Endometrial microvascular endothelial cells (primary cell): ENCODE measurements around the gene DENND1A. TPM values are rescaled to one million over a fixed set of nuclear protein-coding genes. Genes with fewer than 3 reads are reported as not detected.

ENCODE experiments used
- in situ Hi-C: cut with HindIII; loops from 2 replicates; pipeline ENCODE4 v1.10.0; 2017; ENCODE audit warnings: low sequenced_read_pairs, low pct_unique_long_range_greater_than_20kb; ENCODE audit errors: inconsistent ontology term
- total RNA-seq: library from RNA; depleted of rRNA; stranded (reverse); fragments of >200 nt; gene quantifications from one replicate; pipeline ENCODE4 v1.2.3, GENCODE V29; 2015; ENCODE audit errors: inconsistent ontology term

Gene DENND1A
- total RNA-seq, 1 donor from 2014 or later, result 13.6 TPM

DNA sequence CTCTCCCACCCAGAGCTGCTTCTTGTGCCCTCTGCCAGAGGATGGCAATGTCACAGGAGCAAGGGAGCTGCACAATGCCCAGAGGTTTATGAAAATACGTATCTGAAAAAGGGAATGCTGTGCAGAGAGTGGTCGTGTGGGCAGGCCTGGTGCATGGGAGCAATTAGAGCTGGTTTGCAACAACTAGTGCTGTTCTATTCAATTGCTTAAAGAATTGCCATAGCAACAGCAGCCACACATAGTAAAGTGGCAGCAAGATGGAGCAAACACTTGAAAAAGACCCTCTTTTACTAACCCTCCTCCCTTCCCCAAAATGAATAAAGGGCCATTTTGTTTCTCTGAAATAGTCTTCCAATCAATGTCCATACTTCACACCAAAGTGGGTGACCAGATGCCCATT lies 407.7 kb downstream of the DENND1A start:
- in situ Hi-C loops, result no loop called here

DNA sequence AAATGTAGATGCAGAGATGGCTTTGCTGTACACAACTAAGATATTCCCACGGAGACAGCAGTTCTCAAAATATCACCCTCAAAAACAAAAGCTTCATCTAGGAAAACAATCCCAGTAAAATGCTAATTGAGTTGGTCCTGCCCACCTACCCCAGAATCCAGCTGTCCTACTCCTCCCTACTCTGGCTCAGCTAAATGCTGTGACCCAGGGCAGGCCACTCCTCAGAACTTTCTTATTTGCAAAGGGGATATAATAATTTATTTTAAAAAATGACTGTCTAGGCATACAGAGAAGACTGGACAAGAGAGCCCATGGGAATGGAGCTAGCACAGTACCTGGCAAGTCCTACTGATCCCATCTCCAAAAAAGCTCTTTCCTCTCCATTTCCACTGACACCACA lies 411.6 kb downstream of the DENND1A start:
- in situ Hi-C loops, result no loop called here

DNA sequence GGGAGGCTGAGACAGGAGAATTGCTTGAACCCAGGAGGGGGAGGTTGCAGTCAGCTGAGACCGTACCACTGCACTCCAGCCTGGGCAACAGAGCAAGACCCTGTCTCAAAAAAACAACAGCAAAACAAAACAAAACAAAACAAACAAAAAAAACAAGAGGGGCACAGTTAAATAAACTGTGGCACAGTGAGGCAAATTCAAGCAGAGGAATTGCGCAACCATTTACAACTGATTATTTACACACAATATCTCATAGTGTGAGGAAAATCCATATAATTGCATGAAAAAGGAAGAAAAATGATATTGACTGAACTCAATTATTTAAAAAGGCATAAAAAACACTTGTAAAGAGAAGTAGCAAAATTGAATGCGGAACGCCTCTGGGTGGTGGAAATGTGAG lies 412.4 kb downstream of the DENND1A start:
- in situ Hi-C loops, result no loop called here

DNA sequence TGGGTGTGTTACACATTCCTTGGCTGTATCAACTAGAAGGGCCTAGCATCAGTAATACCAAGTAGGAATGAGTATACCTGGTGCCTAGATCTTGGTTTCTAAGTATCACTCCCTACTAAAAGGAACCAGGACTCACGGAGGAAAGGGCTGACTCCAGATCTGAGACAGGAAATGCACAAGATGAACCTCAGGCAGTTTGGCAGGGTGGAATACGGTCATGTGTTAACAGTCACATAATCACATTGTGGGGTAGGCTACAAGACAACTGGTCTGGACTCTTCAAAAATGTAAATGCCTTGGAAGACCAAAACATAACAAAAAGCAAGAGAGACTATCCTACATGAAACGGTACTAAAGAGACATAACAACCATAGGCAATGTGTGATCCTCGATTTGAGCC lies 415.2 kb downstream of the DENND1A start:
- in situ Hi-C loops, result no loop called here

DNA sequence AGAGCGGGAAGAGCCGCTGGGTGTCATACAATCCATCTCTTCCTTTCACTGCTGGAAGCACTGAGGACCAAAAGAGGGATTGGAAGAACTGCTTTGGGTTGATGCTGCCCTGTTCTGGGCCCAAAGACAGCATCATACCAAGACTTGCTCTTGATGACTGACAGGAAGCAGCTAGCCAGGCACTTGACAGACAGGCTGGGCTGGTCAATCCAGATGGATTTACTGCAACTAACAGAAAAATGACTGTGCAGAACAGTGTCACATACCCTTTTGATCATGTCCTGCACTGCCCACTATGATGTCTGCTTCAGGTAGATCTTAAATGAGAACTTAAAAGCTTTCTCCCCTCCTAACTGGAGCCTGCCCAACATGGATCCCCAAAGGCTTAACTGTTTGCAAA lies 416.4 kb downstream of the DENND1A start:
- in situ Hi-C loops, result no loop called here

DNA sequence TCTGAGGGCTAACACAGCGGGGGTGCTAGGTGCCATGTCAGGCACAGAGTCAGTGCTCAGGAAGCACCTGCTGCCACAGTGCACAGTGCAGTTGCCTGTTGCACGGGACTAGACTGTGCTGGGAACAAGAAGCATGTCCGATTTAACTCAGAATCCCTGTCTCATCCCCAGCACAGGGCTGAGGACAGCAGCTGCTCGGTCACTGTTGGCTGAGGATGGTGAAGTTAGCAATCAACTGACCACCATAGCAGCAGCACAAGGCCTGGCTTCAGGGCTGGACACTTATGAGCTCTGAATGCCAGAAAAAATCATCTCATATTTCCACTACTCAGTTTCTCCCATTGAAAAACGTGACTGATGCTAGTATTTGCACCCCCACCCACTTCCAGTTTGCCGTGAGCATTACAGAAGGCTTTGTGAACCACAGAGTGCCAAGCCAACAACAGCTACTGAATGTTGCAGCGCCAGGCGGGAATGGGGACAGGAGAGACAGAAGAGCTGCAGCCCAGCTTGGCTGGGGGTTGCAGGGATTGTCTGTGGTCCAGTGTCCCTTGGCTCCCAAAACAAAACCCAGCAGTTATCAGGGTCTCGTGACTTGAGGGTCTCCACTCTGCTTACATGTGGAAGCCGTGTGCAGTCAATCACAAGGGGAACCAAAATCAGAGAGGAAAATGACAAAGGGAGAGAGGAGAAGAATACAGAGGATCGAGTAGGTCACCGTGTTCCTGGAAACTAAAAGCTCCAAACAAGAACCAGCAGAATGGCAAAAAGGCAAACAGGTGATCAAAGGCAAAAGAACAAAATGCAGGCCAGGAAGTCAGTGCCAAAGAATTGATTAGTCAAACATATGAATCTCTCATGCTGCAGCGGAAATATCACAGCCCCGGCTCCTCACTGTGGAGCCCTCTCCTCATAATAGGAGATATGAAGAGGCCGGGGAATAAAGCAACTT lies 418.3 kb downstream of the DENND1A start:
- in situ Hi-C loops, result no loop called here

DNA sequence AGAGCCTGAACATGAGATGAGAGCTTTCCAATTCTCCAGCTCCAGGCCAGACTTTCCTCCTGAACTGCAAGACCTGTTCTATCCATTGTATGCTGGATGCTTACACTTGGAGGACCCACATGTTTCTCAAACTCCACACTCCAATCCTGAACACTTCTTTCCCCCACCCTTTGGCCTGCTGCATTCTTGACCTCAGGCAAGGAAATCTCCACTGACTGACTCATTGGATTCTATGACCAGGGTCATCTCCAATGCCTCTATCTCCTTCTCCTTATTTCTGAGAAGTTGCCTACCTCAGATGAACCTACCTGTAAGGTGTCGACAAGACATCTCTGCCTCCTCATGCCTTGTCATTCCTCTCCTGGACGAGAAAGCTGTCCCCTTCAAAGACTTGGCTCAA lies 420.3 kb downstream of the DENND1A start:
- in situ Hi-C loops, result no loop called here

DNA sequence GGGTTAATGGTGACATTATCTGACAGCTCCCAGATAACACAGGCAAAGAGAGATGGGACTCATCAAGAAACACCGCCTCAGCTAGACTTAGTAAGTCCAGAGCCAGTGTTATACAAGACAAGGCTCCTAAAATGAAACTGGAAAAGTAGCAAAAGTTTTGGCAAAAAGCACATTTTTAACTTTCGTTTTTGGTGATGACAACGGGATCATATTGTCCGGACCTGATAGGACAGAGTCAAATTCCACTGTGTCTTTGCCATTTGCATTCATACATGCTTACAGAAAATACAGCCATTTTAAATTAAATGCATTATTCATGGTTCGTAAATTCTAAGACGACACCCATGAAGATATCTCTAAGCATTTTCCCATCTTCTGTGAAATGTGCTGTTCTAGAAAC lies 421.9 kb downstream of the DENND1A start:
- in situ Hi-C loops, result no loop called here

DNA sequence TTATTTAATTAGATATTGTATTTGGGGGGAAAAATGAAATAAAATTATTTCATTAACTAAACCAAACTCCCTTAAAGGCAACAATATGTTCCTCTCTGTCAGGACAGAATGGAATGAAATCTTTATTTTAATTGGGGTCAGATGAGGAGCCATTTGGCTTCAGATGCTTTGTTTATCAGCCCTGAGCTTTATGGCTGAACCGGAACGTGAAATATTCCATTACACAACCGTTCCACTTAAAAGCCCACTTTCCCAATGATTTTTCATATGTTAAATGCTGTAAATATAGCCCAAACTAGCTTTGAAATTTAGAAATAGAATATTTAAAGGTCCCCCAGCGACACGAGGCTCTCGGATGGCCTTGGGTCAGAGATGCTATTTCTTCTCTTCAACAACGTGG lies 424.4 kb downstream of the DENND1A start:
- in situ Hi-C loops, result no loop called here

DNA sequence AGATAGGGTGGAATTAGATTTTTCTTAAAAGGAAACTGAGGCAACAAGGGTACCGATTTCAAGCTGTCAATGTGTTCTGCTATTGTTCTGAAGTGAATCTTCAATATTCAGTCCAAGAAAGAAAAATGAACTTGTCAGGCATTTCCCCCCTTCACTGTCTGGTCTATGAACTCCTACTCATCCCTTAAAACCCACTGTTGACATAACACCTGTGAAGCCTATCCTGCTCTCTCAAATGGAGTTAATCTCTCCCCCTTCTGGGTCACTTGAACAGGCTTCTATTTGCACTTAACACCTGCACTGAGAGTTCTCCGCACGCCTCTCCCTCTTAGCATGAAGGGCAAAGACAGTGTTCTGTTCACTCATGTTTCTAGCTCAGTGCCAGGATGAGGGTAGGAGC lies 429.6 kb downstream of the DENND1A start:
- in situ Hi-C loops, result no loop called here

DNA sequence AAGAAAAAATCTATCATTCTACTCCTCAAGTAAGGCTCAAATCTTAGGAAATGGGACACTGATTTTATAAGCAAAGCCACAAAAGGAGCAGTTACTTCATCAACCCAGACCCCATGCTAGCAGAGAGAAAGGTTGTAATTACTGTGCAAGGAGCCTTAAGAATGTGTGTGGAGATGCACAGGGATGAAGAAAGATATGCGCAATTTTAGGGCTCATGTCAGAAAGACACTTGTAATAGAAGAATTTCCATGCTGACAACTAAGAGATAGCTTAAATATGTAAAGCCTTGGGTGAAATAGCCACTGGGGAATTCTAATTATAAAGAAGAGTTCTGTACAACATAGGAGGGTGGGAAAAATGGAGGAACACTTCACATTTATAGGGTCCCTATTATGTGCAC lies 432.1 kb downstream of the DENND1A start:
- in situ Hi-C loops, result no loop called here

DNA sequence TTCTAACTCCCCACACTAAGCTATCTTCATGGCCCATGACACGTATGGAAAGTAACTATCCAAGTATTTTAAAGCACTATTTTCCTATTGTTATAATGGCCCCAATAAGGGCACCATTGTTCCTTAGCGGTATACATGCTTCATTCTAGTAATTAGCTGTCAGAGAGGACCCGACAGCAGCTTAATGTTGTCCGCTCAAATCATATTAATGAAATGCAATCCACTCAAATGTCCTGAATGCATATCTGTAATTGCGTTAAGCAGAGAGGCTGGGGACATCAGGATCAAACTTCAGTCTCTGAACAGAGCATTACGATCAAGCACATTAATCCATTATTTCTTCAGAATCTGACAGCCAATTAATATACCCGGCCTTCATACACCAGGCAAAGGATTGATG lies 434.2 kb downstream of the DENND1A start:
- in situ Hi-C loops, result no loop called here

DNA sequence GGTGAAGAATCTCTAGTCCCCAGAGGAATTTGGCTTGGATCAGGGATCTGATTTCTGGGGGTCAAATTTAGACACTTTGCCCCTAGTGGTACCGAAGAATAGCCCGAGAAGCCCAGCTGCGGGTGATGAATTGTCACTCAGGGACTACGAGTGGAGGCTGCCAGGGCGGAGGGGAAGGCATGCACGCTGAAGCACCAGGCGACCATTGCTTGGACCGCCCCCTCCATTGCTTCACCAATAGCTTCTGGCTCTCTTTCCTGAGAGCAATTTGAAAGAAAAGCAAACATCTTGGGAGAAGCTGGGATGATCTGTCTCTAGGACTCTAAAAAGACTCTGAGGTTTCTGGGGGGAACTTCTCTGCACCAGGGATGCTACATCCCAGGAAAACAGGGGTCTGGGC lies 436.3 kb downstream of the DENND1A start:
- in situ Hi-C loops, result no loop called here

DNA sequence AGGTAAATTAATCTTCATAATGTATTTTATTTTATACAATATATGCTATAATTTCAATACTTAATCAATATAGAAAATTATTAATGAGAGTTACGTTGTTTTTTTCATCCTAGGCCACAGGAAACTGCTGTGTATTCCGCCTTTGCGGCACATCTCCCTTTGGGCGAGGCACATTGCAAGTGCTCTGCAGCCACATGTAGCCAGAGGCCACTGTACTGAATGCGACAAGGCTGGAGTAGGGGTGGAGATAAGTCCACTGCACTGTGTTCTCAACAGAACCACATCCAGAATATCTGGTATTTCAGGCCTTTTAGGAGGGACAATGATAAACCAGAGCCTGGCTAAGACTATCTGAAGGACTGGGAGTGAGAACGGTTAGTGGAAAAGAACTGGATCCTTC lies 439.2 kb downstream of the DENND1A start:
- in situ Hi-C loops, result no loop called here

DNA sequence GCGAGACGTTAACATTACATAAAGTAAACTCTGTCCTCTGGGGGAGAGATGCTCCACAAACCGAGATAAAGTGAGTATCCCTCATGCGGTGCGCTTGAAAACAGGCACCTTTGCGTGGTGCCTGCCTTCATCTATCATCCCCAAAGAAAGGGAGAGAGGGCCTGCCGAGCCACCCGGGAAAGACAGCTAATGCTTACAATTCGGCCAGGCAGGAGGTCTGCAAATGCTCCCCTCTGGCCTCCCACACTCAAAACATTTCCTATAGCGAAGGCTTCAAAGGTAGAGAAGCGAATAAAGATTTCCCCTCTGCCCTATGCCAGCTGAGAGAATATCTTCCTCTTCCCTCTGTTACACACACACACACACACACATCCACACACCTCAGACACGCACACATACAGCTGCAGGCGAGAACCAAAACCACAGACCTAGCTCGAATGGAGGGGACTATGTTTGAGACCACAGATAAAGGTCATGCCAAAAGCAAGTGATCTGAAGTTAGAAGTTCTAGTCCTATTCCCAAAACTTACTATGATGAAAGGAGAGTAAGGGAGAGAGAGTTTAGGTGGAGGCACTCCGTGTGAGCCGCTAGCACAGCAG lies 441.1 kb downstream of the DENND1A start:
- in situ Hi-C loops, result no loop called here

DNA sequence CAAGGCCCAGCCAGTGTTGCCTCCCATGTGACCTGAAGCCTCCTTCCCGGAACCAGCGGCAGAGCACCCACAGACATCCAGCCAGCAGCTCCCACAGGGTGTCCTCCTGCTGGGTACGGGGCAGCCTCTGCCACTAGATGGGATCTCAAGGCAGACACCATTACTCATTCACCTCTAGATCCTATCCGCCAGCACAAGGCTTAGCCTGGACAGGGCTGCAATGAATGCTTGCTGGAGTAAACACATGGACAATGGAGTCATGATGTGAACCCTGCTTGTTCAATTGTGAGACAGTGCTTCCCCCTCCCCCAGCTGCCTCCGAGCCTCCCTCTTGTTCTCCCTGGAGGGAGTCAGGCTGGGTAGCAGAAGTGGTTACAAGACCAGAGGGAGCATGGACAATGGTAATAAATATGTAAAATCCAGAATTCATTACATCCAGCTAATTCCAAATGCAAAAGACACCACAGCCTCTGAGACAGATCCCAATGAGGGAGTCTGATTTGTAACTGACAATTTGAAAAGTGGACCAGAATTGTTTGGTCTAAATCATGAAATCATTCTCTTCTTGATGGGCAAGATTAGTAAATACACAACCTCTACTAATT lies 441.9 kb downstream of the DENND1A start:
- in situ Hi-C loops, result no loop called here

DNA sequence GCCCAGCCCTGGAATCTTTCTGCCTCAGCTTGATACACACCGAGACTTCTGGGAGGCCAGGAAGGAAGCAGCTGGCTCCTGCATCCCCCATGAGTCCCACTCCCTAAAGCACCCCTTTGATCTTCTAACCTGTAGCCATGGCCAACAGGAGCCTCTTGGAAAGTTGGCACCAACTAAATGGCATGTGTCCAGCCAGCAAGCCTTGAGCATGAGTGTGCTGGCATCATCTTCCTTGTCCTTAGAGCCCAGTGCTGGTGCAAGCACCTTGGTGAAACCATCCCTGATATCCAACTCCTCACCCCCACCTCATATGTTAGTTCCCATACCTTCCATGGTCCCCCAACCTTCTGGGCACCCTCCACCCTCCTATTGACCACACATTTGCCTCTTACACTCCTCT lies 443.5 kb downstream of the DENND1A start:
- in situ Hi-C loops, result no loop called here

DNA sequence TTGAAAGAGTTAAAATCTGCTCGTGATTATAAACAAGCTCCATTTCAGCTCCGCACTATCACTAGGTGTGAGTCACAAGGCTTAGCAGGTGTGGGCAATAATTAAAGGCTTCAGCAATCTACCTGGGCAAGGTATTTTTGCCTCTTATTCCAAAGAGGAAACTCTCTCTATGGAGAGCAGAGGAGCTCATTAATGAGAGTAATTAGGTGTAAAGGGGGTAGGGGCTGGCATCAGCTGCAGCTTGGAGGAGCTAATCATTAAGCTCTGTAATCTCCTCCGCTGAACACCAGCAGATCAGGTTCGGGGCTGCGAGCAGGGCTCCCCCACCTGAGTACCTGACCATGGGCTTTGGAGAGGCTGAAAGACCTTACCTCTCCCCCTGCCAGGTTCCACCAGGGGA lies 444.7 kb downstream of the DENND1A start:
- in situ Hi-C loops, result no loop called here

DNA sequence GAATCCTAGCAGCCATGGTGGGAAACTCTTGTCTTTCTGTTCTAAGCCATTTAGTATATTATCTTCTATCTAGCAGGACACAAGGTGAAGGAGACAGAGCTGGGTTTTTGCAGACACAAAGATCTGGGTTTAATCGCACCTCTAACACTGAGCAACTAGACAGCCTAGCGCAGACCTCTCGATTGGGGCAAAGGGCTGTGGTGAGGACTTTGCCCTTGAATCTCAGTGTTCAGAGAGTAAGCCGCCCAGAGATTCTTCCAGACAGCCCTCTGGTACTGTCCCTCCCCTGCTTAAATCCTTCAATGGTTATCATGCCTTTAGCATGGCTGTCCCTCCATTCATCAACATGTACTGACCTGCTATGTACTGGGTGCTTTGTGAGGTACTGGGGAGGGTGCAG lies 445.8 kb downstream of the DENND1A start:
- in situ Hi-C loops, result no loop called here

DNA sequence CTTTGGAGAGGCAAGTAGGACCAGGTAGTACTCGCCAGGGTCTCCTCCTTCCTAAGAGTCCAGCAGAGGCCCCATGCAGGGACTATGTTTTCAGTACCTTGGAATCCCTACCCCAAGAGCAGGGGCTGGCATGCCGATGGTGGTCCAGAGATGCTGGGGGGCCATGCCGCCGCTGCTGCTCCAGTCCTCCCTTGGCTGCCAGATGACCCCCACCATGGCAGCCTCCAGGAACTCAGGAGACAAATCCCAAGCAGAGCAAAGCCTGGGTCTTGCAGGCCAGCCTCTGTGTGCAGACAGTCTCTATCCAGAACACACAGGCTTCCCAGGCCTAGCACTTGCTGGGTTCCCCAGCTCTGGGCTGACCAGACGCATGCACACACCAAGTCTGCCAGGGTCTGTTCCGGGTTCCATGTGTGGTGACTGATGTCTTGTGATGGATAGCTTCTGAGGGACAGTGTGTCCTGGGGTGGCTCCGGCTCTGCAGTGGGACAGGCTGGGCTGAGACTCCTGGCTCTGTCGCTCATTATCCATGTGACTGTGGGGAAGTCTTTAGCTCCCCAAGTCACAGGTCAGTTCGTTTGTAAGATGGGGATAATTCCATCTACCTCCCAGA lies 446.6 kb downstream of the DENND1A start:
- in situ Hi-C loops, result no loop called here
